HG03469 (cell line): Measurements from ENCODE around the gene PPBP.

Source experiments
- ATAC-seq: cut with Tn5 transposase; IDR thresholded peaks from one replicate; pipeline ENCODE4 v1.9.1; 2021; ENCODE audit warnings: mild to moderate bottlenecking, moderate library complexity, moderate number of reproducible peaks; ENCODE audit not compliant: unreplicated experiment

The PPBP gene

GRCh38 chr4:73988061-73988460 lies at the start of gene PPBP:
Gene PPBP (minus strand): TSS chr4:73988190. CDS start chr4:73988103, 87 bp downstream.
- ATAC-seq = no peak

DNA sequence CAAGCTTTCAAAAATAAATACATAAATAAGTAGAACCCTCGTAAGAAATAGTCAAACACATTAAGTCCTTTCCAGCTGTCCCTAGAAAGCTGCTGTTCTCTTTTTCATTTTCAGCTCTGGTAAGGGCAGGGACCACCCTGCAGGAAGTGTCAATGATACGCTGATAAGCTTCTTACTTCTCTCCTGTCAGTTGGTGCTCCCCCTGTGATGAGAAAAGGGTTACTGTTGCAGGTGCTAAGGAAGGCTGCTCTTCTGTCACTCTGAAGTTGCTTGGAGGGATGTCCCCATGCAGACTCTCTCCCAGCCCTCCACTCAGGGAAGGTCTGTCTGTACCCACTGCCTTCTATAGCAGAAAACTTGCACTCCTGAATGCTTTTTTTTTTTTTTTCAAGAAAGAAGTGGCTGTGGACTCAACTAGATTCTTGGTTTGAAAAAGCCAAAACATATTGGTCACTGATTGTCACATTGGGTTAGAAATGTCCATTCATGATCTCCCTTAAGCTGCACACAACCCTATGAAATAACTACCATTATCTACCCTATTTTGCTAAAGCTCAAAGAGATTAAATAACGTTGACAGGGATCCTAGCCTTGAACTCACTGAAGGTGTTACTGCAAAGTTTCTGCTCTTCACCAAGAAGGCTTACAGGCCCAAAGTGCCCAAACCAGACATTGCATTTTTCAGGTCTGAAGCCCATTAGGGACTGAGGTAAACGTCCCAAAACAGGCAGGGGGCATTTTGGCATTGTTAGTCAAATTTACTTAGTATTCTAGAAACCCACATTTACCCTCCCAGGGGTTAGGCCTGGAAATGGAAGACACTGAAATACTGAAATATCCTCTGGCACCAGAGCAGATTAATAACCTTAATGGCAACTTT lies 49.3 kb upstream of the PPBP start:
- no peak for ATAC-seq

- ATAC-seq = no peak
Measured at GRCh38 chr4:74033739-74034138, 45.7 kb upstream of the PPBP start.

GRCh38 chr4:74032064-74032463 lies 44.1 kb upstream of the PPBP start:
- ATAC-seq = no peak

DNA sequence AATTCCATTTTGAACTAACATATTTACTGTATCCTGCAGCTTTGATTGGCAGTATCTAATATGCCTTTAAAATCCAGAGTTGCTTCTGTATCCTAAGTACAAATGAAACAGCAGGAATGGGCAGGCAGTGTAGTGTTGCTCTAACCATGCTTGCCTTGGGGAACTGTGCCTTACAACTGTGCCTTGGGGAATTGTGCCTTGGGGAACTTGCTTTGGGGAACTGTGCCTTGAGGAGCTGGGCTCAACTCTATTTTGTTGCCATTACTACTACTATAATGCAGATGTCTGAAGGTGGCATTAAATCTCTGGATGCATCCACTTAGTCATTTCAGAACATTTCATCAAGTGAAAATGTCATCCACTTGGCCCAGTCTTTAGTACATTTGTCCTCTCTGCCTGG lies 43.6 kb upstream of the PPBP start:
- no peak for ATAC-seq

GRCh38 chr4:74030285-74030684 lies 42.3 kb upstream of the PPBP start:
- ATAC-seq = no peak

DNA sequence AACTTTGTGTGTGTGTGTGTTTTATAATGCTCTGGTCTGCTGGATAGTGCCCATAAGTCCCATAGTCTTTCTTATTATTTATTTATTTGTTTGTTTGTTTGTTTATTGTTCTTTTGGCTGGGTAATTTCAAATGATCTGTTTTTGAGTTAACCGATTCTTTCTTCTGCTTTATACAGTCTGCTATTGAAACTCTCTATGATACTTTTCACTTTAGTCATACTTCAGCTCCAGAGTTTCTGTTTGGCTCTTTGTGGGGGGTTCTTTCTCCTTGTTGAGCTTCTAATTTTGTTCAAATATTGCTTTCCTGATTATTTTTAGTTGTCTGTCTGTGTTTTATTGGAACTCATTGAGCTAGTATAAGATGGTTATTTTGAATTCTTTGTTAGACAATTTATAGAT lies 40.5 kb upstream of the PPBP start:
- ATAC-seq = no peak

DNA sequence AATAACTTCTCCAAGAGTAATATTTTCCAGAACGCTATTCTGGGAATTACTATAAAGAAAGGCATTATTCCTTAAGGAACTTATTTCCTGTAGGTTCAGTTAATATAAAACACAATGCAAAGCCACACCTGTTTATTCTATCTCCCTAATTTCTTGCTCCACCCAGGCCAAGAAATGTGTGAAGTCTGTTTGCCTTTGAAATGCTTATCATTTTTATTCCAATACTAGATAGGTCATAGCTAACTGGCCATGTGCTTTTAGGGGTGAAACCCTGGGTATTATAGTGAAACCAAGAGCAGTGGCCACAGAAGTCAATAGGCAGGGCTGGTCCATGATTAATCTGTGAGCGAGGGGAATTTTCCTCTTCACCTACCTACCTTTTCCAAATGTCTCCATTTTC lies 35.7 kb upstream of the PPBP start:
- no peak for ATAC-seq

DNA sequence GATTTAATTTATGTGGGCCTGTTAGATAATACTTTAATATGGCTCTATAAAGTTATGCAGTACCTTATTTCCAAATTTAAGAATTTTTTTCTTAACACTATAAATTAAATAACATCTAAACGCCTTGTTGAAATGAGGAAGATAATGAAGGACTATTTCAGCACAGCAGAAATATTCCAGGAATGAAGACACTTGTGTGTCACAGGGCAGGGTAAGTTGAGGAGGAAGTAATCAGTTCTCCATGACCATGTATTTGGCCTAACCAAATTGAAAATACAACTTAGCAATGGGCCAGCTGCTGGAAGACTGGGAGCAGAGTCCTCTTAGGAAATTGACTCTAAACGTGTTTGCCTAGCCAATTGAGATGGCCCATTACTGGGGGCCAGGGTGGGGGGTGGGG lies 33.6 kb upstream of the PPBP start:
- no peak for ATAC-seq

- ATAC-seq = no peak
Measured at GRCh38 chr4:74018771-74019170, 30.8 kb upstream of the PPBP start.

DNA sequence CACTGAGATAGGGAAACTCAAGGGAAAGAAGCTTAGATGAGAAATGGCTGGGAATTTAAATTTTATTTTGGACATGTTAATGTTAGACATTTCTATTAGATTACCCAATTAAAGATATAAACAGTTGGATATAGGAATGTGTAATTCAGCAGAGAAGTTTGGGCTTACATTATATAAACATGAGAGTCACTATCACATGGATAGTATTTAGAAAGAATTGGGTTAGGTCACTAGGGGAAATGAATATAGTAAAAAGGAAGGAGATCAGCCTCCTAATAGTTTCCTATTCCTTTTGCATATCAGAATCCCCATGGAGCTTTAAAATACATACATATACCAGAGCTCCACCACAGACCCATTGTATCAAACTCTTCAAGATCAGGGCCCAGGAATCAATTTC lies 30.1 kb upstream of the PPBP start:
- ATAC-seq = no peak

DNA sequence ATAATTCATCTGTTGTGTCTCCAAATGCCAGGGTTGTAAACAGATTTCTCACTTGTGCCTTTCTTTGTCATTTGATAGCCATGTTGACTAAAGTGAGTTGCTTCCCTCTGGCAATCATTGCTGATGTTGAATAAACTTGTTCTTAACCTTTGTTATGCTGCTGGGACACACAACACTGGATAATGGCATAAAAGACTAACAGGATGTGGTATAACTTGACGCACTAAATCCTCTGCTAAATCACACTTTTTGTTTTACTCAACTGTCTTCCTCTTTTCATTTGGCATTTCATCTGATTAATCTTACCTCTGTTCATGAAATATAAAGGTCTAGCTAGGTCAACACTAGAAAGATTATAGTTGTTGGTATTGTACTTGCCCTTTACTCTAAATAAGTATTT lies 28.1 kb upstream of the PPBP start:
- no peak for ATAC-seq

DNA sequence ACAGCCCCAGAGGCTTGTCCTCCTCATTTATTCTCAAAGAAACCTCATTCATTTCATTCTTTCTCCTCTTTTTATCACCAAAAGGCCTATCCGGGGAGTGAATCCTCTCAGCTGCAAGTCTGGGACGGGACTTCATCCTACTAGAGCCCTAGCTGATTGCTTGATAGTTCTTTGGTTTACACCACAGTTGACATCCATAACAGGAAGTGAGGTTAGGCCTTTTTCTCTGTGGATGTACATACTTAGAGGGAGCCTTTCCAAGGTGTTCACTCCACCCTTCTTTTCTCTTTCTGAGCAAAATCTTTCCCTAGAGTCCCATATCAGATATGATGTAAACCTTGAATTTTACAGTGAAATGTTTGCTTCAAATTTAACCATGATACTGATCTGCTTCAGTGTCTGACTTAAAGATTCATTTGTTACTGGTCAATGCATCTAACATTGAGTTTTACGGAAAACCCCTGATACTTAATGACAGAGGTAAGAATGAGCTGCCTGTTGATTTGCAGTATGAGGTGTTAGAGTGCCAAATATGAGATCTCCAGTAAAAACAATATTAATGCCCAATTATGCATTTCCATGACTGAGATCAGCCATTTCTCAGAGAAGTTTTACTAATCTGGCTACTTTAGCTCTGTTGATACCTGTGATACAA lies 27.3 kb upstream of the PPBP start:
- ATAC-seq = no peak

GRCh38 chr4:74014332-74014731 lies 26.3 kb upstream of the PPBP start:
- ATAC-seq = no peak

DNA sequence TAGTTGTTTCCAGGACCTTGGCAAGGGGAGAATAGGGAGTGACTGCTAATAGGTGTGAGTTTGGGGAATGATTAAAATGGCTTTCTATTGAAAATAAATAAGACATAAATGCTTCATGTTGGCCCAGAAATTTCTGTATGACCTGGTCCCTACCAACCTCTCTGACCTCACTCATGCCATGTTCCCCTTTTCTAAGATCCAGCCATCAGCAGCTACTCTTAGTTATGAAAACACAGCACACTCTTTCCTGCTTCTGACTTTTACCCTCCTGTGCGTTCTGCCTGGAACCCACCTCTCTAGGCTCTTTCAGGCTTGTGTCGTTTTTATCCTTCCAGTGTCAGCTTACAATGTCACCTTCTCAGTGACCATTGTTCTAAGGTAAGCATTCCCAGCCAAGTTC lies 25.3 kb upstream of the PPBP start:
- ATAC-seq = no peak

GRCh38 chr4:74012130-74012529 lies 24.1 kb upstream of the PPBP start:
- ATAC-seq = no peak

DNA sequence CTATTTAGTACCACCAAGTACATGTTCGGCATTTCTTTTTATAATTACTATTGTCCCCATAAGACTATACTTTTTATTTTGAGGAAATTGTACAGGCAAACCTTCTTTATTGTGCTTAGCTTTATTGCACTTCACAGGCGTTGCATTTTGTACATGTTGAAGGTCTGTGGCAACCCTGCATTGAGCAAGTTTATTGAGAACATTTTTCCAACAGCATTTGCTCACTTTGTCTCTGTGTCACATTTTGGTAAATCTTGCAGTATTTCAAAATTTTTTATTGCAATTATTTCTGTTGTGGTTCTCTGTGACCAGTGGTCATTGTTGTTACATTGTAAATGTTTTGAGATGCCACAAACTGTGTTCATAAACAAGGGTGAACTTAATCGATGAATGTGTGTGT lies 21.3 kb upstream of the PPBP start:
- ATAC-seq = no peak

GRCh38 chr4:74006009-74006476 lies 18.1 kb upstream of the PPBP start:
- ATAC-seq = no peak

GRCh38 chr4:74005528-74005927 lies 17.5 kb upstream of the PPBP start:
- ATAC-seq = no peak

DNA sequence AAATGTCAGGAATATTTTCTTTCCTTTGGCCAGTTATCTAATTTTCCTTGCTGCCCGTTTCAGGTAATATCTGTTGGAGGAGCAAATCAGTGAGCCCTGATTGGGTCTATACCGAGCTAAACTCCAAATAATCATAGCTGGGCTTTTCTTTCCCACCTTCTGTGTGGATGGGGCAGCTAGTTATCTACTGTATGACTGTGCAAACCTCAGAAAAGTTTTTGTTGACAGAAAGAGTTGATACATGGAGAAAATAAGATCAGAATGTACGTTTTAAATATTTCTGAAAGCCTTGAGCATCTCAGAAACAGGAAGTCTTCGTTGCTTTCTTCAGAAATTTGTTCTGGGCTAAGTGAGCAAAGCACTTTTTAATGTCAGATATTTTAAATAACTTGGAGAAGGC lies 16.7 kb upstream of the PPBP start:
- ATAC-seq = no peak

- ATAC-seq = no peak
Measured at GRCh38 chr4:74000301-74000700, 12.3 kb upstream of the PPBP start.
